Measurements from ENCODE around the gene ACP1. TPM values are rescaled to one million over a fixed set of nuclear protein-coding genes. Genes with fewer than 3 reads are reported as not detected.

ACP1 gene
- total RNA-seq, 1 experiment from 2014 or later, result 120 TPM

DNA sequence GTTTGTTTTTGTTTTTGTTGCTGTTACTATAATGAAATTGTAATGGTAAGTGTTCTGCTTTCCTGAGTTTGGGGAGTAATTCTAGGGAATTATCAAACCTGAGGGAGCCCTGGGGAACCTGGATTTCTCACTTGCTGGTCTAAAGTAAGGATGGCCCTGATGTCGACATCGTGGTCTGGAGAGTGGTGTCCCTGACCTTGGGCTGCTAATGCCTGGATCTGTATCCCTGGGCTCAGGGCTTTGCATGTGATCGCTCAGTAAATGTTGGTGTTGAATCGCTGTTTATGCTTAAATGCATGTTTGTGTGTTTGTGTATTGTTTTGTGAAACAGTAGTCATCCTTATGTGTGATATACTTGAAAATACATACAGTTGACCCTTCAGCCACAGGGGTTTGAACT, 6.1 kb downstream of the ACP1 start:
- peak overlapping the region; percentile 42 for H3K27ac Mint-ChIP-seq (ENCODE audit: unreplicated experiment)
- H3K4me1 Mint-ChIP-seq (ENCODE audit: low read depth, unreplicated experiment), result peaks cover 47% of the 10 kb centered on the region

DNA sequence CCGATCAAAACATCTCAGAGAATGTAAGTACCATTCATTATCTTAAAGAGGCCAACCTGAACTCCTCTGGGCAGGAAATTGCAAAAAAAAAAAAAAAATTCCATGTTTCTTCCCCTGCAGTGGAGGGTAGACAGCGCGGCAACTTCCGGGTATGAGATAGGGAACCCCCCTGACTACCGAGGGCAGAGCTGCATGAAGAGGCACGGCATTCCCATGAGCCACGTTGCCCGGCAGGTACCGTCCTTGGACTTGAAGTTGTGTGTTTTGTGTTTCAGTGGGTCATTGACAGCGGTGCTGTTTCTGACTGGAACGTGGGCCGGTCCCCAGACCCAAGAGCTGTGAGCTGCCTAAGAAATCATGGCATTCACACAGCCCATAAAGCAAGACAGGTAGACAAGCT, 7.2 kb downstream of the ACP1 start:
- BruUV-seq (replicated peaks), result no TSS peak
- CTCF ChIA-PET, result no interaction called here
- Mint-ChIP-seq H3K36me3 (ENCODE audit: insufficient read depth, unreplicated experiment) (peaks cover 11% of the 10 kb centered on the region), H3K4me3 (ENCODE audit: low read depth, unreplicated experiment) (no peak overlapping the region), H3K27ac (ENCODE audit: unreplicated experiment) (no peak overlapping the region), H3K4me1 (ENCODE audit: low read depth, unreplicated experiment) (peaks cover 41% of the 10 kb centered on the region), H3K27me3 (ENCODE audit: unreplicated experiment) (no peaks in the 10 kb centered on the region), H3K9me3 (ENCODE audit: low read depth, unreplicated experiment) (no peaks in the 10 kb centered on the region)
- intact Hi-C loops (cut with micrococcal nuclease; ENCODE audit: unreplicated experiment), result no loop called here
- TF ChIP-seq, protein P1, sequence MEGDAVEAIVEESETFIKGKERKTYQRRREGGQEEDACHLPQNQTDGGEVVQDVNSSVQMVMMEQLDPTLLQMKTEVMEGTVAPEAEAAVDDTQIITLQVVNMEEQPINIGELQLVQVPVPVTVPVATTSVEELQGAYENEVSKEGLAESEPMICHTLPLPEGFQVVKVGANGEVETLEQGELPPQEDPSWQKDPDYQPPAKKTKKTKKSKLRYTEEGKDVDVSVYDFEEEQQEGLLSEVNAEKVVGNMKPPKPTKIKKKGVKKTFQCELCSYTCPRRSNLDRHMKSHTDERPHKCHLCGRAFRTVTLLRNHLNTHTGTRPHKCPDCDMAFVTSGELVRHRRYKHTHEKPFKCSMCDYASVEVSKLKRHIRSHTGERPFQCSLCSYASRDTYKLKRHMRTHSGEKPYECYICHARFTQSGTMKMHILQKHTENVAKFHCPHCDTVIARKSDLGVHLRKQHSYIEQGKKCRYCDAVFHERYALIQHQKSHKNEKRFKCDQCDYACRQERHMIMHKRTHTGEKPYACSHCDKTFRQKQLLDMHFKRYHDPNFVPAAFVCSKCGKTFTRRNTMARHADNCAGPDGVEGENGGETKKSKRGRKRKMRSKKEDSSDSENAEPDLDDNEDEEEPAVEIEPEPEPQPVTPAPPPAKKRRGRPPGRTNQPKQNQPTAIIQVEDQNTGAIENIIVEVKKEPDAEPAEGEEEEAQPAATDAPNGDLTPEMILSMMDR (IDR thresholded peaks at IDR 0.05; ENCODE audit: unreplicated experiment), result no peak
- DNase-seq, result no peak

More for the DNA sequence above, 6.1 kb downstream of the ACP1 start:
- Mint-ChIP-seq H3K9me3 (ENCODE audit: low read depth, unreplicated experiment) (no peaks in the 10 kb centered on the region), H3K4me3 (ENCODE audit: low read depth, unreplicated experiment) (no peak overlapping the region), H3K27me3 (ENCODE audit: unreplicated experiment) (no peaks in the 10 kb centered on the region), H3K36me3 (ENCODE audit: insufficient read depth, unreplicated experiment) (peaks cover 15% of the 10 kb centered on the region)
- CTCF ChIA-PET, result no interaction called here
- TF ChIP-seq, protein P1 (IDR thresholded peaks at IDR 0.05; ENCODE audit: unreplicated experiment), result no peak
- no TSS peak for BruUV-seq (replicated peaks)
- DNase-seq, result no peak
- intact Hi-C loops (cut with micrococcal nuclease; ENCODE audit: unreplicated experiment), result no loop called here

DNA sequence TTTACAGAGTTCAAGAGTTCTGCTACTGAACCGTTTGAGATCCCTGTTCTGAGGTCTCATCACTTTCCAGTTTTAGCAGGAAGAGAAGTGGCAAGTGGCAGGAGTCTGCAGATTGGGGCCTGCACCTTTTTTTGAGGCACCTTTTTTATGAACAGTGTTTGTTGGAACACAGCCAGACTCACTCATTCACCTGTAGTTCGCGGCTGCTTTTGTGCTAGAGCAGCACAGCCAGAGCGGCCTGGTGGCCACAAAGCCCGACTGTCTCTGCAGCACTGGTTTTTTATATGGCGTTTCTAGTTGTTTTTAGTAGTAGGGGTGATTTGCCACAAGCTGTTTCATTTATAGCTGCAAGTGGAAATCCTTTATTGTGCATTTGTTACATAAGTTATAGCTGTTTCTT, 8.6 kb downstream of the ACP1 start:
- Mint-ChIP-seq H3K27me3 (ENCODE audit: unreplicated experiment) (no peaks in the 10 kb centered on the region), H3K4me3 (ENCODE audit: low read depth, unreplicated experiment) (no peak overlapping the region), H3K27ac (ENCODE audit: unreplicated experiment) (no peak overlapping the region), H3K4me1 (ENCODE audit: low read depth, unreplicated experiment) (peaks cover 33% of the 10 kb centered on the region), H3K36me3 (ENCODE audit: insufficient read depth, unreplicated experiment) (peaks cover 18% of the 10 kb centered on the region), H3K9me3 (ENCODE audit: low read depth, unreplicated experiment) (no peaks in the 10 kb centered on the region)
- no peak for DNase-seq
- CTCF ChIA-PET, result interaction anchor here (1.2 kb wide), 1 partner anchor 27 kb away, joined by 6 read pairs; no protein-coding TSS in a partner anchor
- intact Hi-C loops (cut with micrococcal nuclease; ENCODE audit: unreplicated experiment), result no loop called here
- TF ChIP-seq, protein P1 (IDR thresholded peaks at IDR 0.05; ENCODE audit: unreplicated experiment), result no peak
- BruUV-seq (replicated peaks), result no TSS peak

DNA sequence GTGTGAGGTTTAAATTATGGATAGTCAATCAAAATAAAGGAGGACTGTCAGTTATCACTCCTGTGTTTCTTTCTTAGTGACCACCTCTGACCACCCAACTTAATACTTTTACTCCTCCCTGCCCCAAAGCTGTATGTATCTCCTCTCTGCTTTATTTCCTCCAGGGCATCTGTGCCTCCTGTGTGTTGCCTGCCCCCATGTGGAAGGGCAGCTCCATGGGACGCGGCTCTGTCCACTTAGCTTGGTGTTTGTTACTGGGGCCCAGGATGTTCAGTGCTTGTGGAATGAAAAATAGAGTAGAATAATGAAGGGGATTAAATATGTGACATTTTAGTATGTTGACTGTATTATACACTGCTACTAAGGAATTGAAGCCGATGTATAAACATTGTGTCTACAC, 9.8 kb downstream of the ACP1 start:
- Mint-ChIP-seq H3K36me3 (ENCODE audit: insufficient read depth, unreplicated experiment) (peaks cover 20% of the 10 kb centered on the region), H3K4me3 (ENCODE audit: low read depth, unreplicated experiment) (no peak overlapping the region), H3K4me1 (ENCODE audit: low read depth, unreplicated experiment) (peaks cover 31% of the 10 kb centered on the region), H3K27ac (ENCODE audit: unreplicated experiment) (no peak overlapping the region), H3K27me3 (ENCODE audit: unreplicated experiment) (no peaks in the 10 kb centered on the region), H3K9me3 (ENCODE audit: low read depth, unreplicated experiment) (no peaks in the 10 kb centered on the region)
- TF ChIP-seq, protein P1 (IDR thresholded peaks at IDR 0.05; ENCODE audit: unreplicated experiment), result no peak
- no TSS peak for BruUV-seq (replicated peaks)
- intact Hi-C loops (cut with micrococcal nuclease; ENCODE audit: unreplicated experiment), result no loop called here
- CTCF ChIA-PET, result interaction anchor here (1.2 kb wide), 1 partner anchor 28 kb away, joined by 6 read pairs; no protein-coding TSS in a partner anchor
- peak; percentile 13 for DNase-seq
